Measurements from ENCODE around the gene TNFRSF4.

The TNFRSF4 gene

DNA sequence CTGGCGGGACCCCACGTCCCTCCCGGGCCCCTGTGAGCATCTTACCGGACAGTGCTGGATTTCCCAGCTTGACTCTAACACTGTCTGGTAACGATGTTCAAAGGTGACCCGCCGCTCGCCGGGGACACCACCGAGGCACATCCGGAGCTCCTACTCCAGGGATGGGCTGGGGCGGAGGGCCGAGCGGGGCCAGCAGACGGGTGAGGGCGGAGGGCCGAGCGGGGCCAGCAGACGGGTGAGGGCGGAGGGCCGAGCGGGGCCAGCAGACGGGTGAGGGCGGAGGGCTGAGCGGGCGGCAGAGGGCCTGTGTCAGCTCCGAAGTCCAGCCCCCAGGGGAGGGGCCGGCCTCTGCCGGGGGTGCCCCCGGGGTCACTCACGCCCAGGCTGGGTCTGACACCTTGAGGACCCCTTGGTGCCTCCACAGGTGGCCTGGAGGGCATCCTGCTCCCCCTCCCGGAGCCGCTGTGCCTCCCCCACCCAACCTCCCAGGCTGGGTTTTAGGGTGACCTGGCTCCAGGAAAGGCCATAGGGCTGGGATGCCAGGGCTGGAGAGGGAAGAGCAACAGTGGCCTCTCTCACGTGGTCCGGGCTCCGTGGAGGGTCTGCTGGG, 46.0 kb downstream of the TNFRSF4 start:
- Histone ChIP-seq H3K36me3 (ENCODE audit: control insufficient read depth in 1 of 2, insufficient read depth in 2 of 2, low read length in 2 of 2) (peaks cover 4% of the 10 kb centered on the region in 2 donors), H3K9me3 (ENCODE audit: control insufficient read depth in 1 of 2, low read length in 2 of 2) (no peaks in the 10 kb centered on the region), H3K4me3 (ENCODE audit: low read depth in 1 of 2, low read length in 2 of 2) (no peak overlapping the region), H3K9ac (ENCODE audit: low read depth in 1 of 2, low read length in 2 of 2) (no peak overlapping the region), H3K27me3 (ENCODE audit: control insufficient read depth in 1 of 2, insufficient read depth in 2 of 2, low read length in 2 of 2) (peaks cover 0 to 4% of the 10 kb centered on the region in 2 donors), H3K4me1 (ENCODE audit: control insufficient read depth in 1 of 2, insufficient read depth in 2 of 2, low read length in 2 of 2) (peaks cover 3 to 10% of the 10 kb centered on the region in 2 donors), H3K27ac (ENCODE audit: low read depth, low read length) (no peak overlapping the region)

GRCh38 chr1:1167398-1167821, 46.5 kb downstream of the TNFRSF4 start:
- H3K9ac ChIP-seq (ENCODE audit: low read depth in 1 of 2, low read length in 2 of 2), result no peak overlapping the region
- H3K27ac ChIP-seq (ENCODE audit: low read depth, low read length), result no peak overlapping the region
- H3K27me3 ChIP-seq (ENCODE audit: control insufficient read depth in 1 of 2, insufficient read depth in 2 of 2, low read length in 2 of 2), result peaks cover 0 to 4% of the 10 kb centered on the region in 2 donors
- H3K36me3 ChIP-seq (ENCODE audit: control insufficient read depth in 1 of 2, insufficient read depth in 2 of 2, low read length in 2 of 2), result peaks cover 4% of the 10 kb centered on the region in 2 donors
- H3K4me1 ChIP-seq (ENCODE audit: control insufficient read depth in 1 of 2, insufficient read depth in 2 of 2, low read length in 2 of 2), result peaks cover 3 to 10% of the 10 kb centered on the region in 2 donors
- peak overlapping the region; percentile 22 to 32 for H3K4me3 ChIP-seq (ENCODE audit: low read depth in 1 of 2, low read length in 2 of 2)
- no peaks in the 10 kb centered on the region for H3K9me3 ChIP-seq (ENCODE audit: control insufficient read depth in 1 of 2, low read length in 2 of 2)

GRCh38 chr1:1166642-1167397, 47.1 kb downstream of the TNFRSF4 start:
- Histone ChIP-seq H3K9ac (ENCODE audit: low read depth in 1 of 2, low read length in 2 of 2) (no peak overlapping the region), H3K9me3 (ENCODE audit: control insufficient read depth in 1 of 2, low read length in 2 of 2) (no peaks in the 10 kb centered on the region), H3K4me1 (ENCODE audit: control insufficient read depth in 1 of 2, insufficient read depth in 2 of 2, low read length in 2 of 2) (peaks cover 3 to 10% of the 10 kb centered on the region in 2 donors), H3K27me3 (ENCODE audit: control insufficient read depth in 1 of 2, insufficient read depth in 2 of 2, low read length in 2 of 2) (no peaks in the 10 kb centered on the region), H3K36me3 (ENCODE audit: control insufficient read depth in 1 of 2, insufficient read depth in 2 of 2, low read length in 2 of 2) (peaks cover 4% of the 10 kb centered on the region in 2 donors), H3K27ac (ENCODE audit: low read depth, low read length) (no peak overlapping the region), H3K4me3 (ENCODE audit: low read depth in 1 of 2, low read length in 2 of 2) (peak overlapping the region; percentile 32 to 35)

GRCh38 chr1:1165900-1166421, 48.0 kb downstream of the TNFRSF4 start:
- peak overlapping the region; percentile 77 to 85 for H3K4me3 ChIP-seq (ENCODE audit: low read depth in 1 of 2, low read length in 2 of 2)
- H3K9ac ChIP-seq (ENCODE audit: low read depth in 1 of 2, low read length in 2 of 2), result peak overlapping the region; percentile 93 to 95
- no peaks in the 10 kb centered on the region for H3K27me3 ChIP-seq (ENCODE audit: control insufficient read depth in 1 of 2, insufficient read depth in 2 of 2, low read length in 2 of 2)
- H3K36me3 ChIP-seq (ENCODE audit: control insufficient read depth in 1 of 2, insufficient read depth in 2 of 2, low read length in 2 of 2), result peaks cover 4% of the 10 kb centered on the region in 2 donors
- H3K27ac ChIP-seq (ENCODE audit: low read depth, low read length), result peak overlapping the region; percentile 22
- peaks cover 3 to 10% of the 10 kb centered on the region in 2 donors for H3K4me1 ChIP-seq (ENCODE audit: control insufficient read depth in 1 of 2, insufficient read depth in 2 of 2, low read length in 2 of 2)
- H3K9me3 ChIP-seq (ENCODE audit: control insufficient read depth in 1 of 2, low read length in 2 of 2), result no peaks in the 10 kb centered on the region

GRCh38 chr1:1165485-1165884, 48.5 kb downstream of the TNFRSF4 start:
- Histone ChIP-seq H3K9ac (ENCODE audit: low read depth in 1 of 2, low read length in 2 of 2) (peak overlapping the region; percentile 93 to 95), H3K27ac (ENCODE audit: low read depth, low read length) (peak overlapping the region; percentile 22), H3K4me3 (ENCODE audit: low read depth in 1 of 2, low read length in 2 of 2) (peak overlapping the region; percentile 77 to 85), H3K27me3 (ENCODE audit: control insufficient read depth in 1 of 2, insufficient read depth in 2 of 2, low read length in 2 of 2) (no peaks in the 10 kb centered on the region), H3K36me3 (ENCODE audit: control insufficient read depth in 1 of 2, insufficient read depth in 2 of 2, low read length in 2 of 2) (peaks cover 4% of the 10 kb centered on the region in 2 donors), H3K9me3 (ENCODE audit: control insufficient read depth in 1 of 2, low read length in 2 of 2) (no peaks in the 10 kb centered on the region), H3K4me1 (ENCODE audit: control insufficient read depth in 1 of 2, insufficient read depth in 2 of 2, low read length in 2 of 2) (peaks cover 3 to 10% of the 10 kb centered on the region in 2 donors)

- Histone ChIP-seq H3K9me3 (ENCODE audit: control insufficient read depth in 1 of 2, low read length in 2 of 2) (no peaks in the 10 kb centered on the region), H3K4me3 (ENCODE audit: low read depth in 1 of 2, low read length in 2 of 2) (peak overlapping the region; percentile 77 to 85), H3K9ac (ENCODE audit: low read depth in 1 of 2, low read length in 2 of 2) (peak overlapping the region; percentile 93 to 95), H3K36me3 (ENCODE audit: control insufficient read depth in 1 of 2, insufficient read depth in 2 of 2, low read length in 2 of 2) (peaks cover 4% of the 10 kb centered on the region in 2 donors), H3K4me1 (ENCODE audit: control insufficient read depth in 1 of 2, insufficient read depth in 2 of 2, low read length in 2 of 2) (peaks cover 8 to 14% of the 10 kb centered on the region in 2 donors), H3K27ac (ENCODE audit: low read depth, low read length) (peak overlapping the region; percentile 92), H3K27me3 (ENCODE audit: control insufficient read depth in 1 of 2, insufficient read depth in 2 of 2, low read length in 2 of 2) (no peaks in the 10 kb centered on the region)
These were observed 49.1 kb downstream of the TNFRSF4 start for GRCh38 chr1:1164701-1165451.

GRCh38 chr1:1164361-1164700, 49.6 kb downstream of the TNFRSF4 start:
- Histone ChIP-seq H3K4me3 (ENCODE audit: low read depth in 1 of 2, low read length in 2 of 2) (peak overlapping the region; percentile 77 to 85), H3K4me1 (ENCODE audit: control insufficient read depth in 1 of 2, insufficient read depth in 2 of 2, low read length in 2 of 2) (peaks cover 13 to 18% of the 10 kb centered on the region in 2 donors), H3K9ac (ENCODE audit: low read depth in 1 of 2, low read length in 2 of 2) (peak overlapping the region; percentile 93 to 95), H3K36me3 (ENCODE audit: control insufficient read depth in 1 of 2, insufficient read depth in 2 of 2, low read length in 2 of 2) (peaks cover 0 to 4% of the 10 kb centered on the region in 2 donors), H3K9me3 (ENCODE audit: control insufficient read depth in 1 of 2, low read length in 2 of 2) (no peaks in the 10 kb centered on the region), H3K27me3 (ENCODE audit: control insufficient read depth in 1 of 2, insufficient read depth in 2 of 2, low read length in 2 of 2) (no peaks in the 10 kb centered on the region), H3K27ac (ENCODE audit: low read depth, low read length) (peak overlapping the region; percentile 92)

- no peaks in the 10 kb centered on the region for H3K27me3 ChIP-seq (ENCODE audit: control insufficient read depth in 1 of 2, insufficient read depth in 2 of 2, low read length in 2 of 2)
- H3K27ac ChIP-seq (ENCODE audit: low read depth, low read length), result peak overlapping the region; percentile 92
- peak overlapping the region; percentile 77 to 85 for H3K4me3 ChIP-seq (ENCODE audit: low read depth in 1 of 2, low read length in 2 of 2)
- H3K4me1 ChIP-seq (ENCODE audit: control insufficient read depth in 1 of 2, insufficient read depth in 2 of 2, low read length in 2 of 2), result peaks cover 19 to 25% of the 10 kb centered on the region in 2 donors
- no peaks in the 10 kb centered on the region for H3K9me3 ChIP-seq (ENCODE audit: control insufficient read depth in 1 of 2, low read length in 2 of 2)
- peak overlapping the region; percentile 93 to 95 for H3K9ac ChIP-seq (ENCODE audit: low read depth in 1 of 2, low read length in 2 of 2)
- H3K36me3 ChIP-seq (ENCODE audit: control insufficient read depth in 1 of 2, insufficient read depth in 2 of 2, low read length in 2 of 2), result peaks cover 0 to 4% of the 10 kb centered on the region in 2 donors
These were observed 50.3 kb downstream of the TNFRSF4 start for GRCh38 chr1:1163538-1164070.

DNA sequence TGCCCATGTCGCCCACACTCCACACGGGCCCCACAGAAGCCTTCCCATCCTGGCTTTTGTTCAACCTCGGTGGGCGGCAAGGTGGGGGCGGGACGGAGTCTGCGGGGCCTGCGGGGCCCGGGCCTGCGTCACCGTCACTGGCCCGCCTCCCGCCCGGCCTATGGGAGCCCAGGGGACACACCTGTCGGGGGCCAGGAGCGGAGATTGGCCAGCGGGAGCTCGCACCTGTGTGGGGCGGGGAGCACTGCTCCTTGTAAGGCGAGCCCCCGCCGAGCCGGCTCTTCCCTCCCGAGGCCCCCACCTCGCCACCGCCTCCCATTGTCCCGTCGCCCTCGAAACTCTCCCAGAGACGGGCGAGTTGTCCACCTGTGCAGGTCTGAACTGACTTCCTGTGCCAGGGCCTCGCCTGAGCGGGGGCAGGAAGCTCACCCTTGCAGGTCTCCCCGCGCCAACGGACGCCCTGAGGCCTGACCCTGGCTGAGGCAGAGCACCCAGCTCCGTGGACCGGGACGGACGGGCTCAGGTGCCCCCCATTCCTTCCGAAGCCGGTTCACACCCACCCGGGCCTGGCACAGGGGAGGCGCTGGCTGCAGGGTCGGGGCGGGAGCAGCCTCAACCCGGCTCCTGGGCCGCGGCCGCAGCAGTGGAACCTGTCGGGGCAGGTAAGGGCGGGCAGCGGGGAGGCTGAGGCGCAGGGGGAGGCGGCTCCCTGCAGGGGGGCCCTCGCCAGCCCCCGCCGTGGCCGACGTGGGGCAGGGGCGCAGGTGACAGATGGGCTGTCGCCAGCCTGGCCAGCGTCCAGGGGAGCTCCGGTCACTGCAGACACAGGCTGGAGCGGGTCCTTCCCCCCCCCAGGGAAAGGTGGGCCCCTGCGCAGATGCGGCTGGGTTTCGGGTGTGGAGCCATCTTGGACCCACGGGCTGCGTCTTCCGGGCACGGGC, 51.1 kb downstream of the TNFRSF4 start:
- H3K4me3 ChIP-seq (ENCODE audit: low read depth in 1 of 2, low read length in 2 of 2), result peak overlapping the region; percentile 77 to 85
- H3K27me3 ChIP-seq (ENCODE audit: control insufficient read depth in 1 of 2, insufficient read depth in 2 of 2, low read length in 2 of 2), result no peaks in the 10 kb centered on the region

More for the DNA sequence above, 51.1 kb downstream of the TNFRSF4 start:
- no peaks in the 10 kb centered on the region for H3K9me3 ChIP-seq (ENCODE audit: control insufficient read depth in 1 of 2, low read length in 2 of 2)
- H3K27ac ChIP-seq (ENCODE audit: low read depth, low read length), result peak overlapping the region; percentile 92
- H3K9ac ChIP-seq (ENCODE audit: low read depth in 1 of 2, low read length in 2 of 2), result peak overlapping the region; percentile 93 to 95
- H3K4me1 ChIP-seq (ENCODE audit: control insufficient read depth in 1 of 2, insufficient read depth in 2 of 2, low read length in 2 of 2), result peaks cover 20 to 30% of the 10 kb centered on the region in 2 donors
- no peaks in the 10 kb centered on the region for H3K36me3 ChIP-seq (ENCODE audit: control insufficient read depth in 1 of 2, insufficient read depth in 2 of 2, low read length in 2 of 2)
